ENCODE data around the gene ITFG2. TPM values are rescaled to one million over a fixed set of nuclear protein-coding genes. Genes with fewer than 3 reads are reported as not detected.
"Not testable (repeated sequence)": the region's sequence is repeated elsewhere in the genome, so short reads cannot be mapped to it uniquely, and the experiment has no call there.

The ITFG2 gene
- total RNA-seq, result 10 to 100 TPM; 28.8 to 34.9 TPM

GRCh38 chr12:2812290-2813213 is at the start of gene ITFG2:
TSS of gene ITFG2 (plus strand) at chr12:2812668. CDS start at chr12:2812761, 93 bp downstream.
- peak within 1 kb of the TSS; percentile 99 for H3K4me3 Mint-ChIP-seq
- peaks cover 25% of the 10 kb centered on the region for H3K4me1 Mint-ChIP-seq
- CTCF ChIA-PET, result interaction anchor here (1.0 to 3.4 kb wide), 8 partner anchors 8 to 130 kb away, joined by 3 to 10 read pairs (median 4); partner anchors contain the start of gene FKBP4
- H3K27me3 Mint-ChIP-seq, result no peaks in the 10 kb centered on the region
- ATAC-seq, result peak; percentile 96
- no peaks in the 10 kb centered on the region for H3K9me3 Mint-ChIP-seq (ENCODE audit: low read depth)
- H3K36me3 Mint-ChIP-seq, result peaks cover 3% of the 10 kb centered on the region
- H3K27ac Mint-ChIP-seq, result peak within 1 kb of the TSS; percentile 98
- peak; percentile 99 for DNase-seq

- Mint-ChIP-seq H3K27ac (no peak overlapping the region), H3K9me3 (ENCODE audit: low read depth) (no peaks in the 10 kb centered on the region), H3K4me3 (no peak overlapping the region), H3K4me1 (no peaks in the 10 kb centered on the region), H3K36me3 (no peaks in the 10 kb centered on the region), H3K27me3 (peaks cover 2% of the 10 kb centered on the region)
- no peak for ATAC-seq
- CTCF ChIA-PET, result interaction anchor here (1.0 kb wide), 1 partner anchor 53 kb away, joined by 3 read pairs; no protein-coding TSS in a partner anchor
- no peak for DNase-seq
These were observed 48.1 kb upstream of the ITFG2 start for GRCh38 chr12:2764398-2764797.

- DNase-seq (no peak), ATAC-seq (no peak)
- Mint-ChIP-seq H3K9me3 (ENCODE audit: low read depth) (no peaks in the 10 kb centered on the region), H3K36me3 (no peaks in the 10 kb centered on the region), H3K27me3 (peaks cover 2% of the 10 kb centered on the region), H3K27ac (no peak overlapping the region), H3K4me1 (no peaks in the 10 kb centered on the region), H3K4me3 (no peak overlapping the region)
- CTCF ChIA-PET, result interaction anchor here (1.1 kb wide), 1 partner anchor 82 kb away, joined by 3 read pairs; no protein-coding TSS in a partner anchor
These were observed 47.4 kb upstream of the ITFG2 start for GRCh38 chr12:2765052-2765451.

GRCh38 chr12:2765608-2766007 is 46.9 kb upstream of the ITFG2 start:
- DNase-seq (no peak), ATAC-seq (no peak)
- peaks cover 2% of the 10 kb centered on the region for H3K27me3 Mint-ChIP-seq
- no peaks in the 10 kb centered on the region for H3K36me3 Mint-ChIP-seq
- CTCF ChIA-PET, result interaction anchor here (1.1 kb wide), 1 partner anchor 83 kb away, joined by 3 read pairs; no protein-coding TSS in a partner anchor
- no peaks in the 10 kb centered on the region for H3K9me3 Mint-ChIP-seq (ENCODE audit: low read depth)
- no peaks in the 10 kb centered on the region for H3K4me1 Mint-ChIP-seq
- no peak overlapping the region for H3K27ac Mint-ChIP-seq
- H3K4me3 Mint-ChIP-seq, result no peak overlapping the region

GRCh38 chr12:2768224-2768961 is 44.1 kb upstream of the ITFG2 start:
- no peak overlapping the region for H3K27ac Mint-ChIP-seq
- no peak overlapping the region for H3K4me3 Mint-ChIP-seq
- H3K27me3 Mint-ChIP-seq, result peaks cover 2% of the 10 kb centered on the region
- H3K4me1 Mint-ChIP-seq, result no peaks in the 10 kb centered on the region
- H3K9me3 Mint-ChIP-seq (ENCODE audit: low read depth), result no peaks in the 10 kb centered on the region
- DNase-seq, result no peak
- ATAC-seq, result no peak
- no peaks in the 10 kb centered on the region for H3K36me3 Mint-ChIP-seq
- CTCF ChIA-PET, result no interaction called here

- Mint-ChIP-seq H3K27ac (no peak overlapping the region), H3K27me3 (no peaks in the 10 kb centered on the region), H3K36me3 (no peaks in the 10 kb centered on the region), H3K4me1 (no peaks in the 10 kb centered on the region), H3K9me3 (ENCODE audit: low read depth) (no peaks in the 10 kb centered on the region), H3K4me3 (no peak overlapping the region)
- no peak for DNase-seq
- CTCF ChIA-PET, result no interaction called here
- ATAC-seq, result no peak
These were observed 42.5 kb upstream of the ITFG2 start for GRCh38 chr12:2769866-2770533.

- H3K4me1 Mint-ChIP-seq; H3K27ac Mint-ChIP-seq; H3K9me3 Mint-ChIP-seq (ENCODE audit: low read depth); H3K27me3 Mint-ChIP-seq; ATAC-seq; CTCF ChIA-PET; H3K36me3 Mint-ChIP-seq; DNase-seq; H3K4me3 Mint-ChIP-seq: not testable (repeated sequence)
These were observed 41.9 kb upstream of the ITFG2 start for GRCh38 chr12:2770544-2770943.

GRCh38 chr12:2772370-2772769 is 40.1 kb upstream of the ITFG2 start:
- ATAC-seq, result no peak
- no peaks in the 10 kb centered on the region for H3K4me1 Mint-ChIP-seq
- H3K27ac Mint-ChIP-seq, result no peak overlapping the region
- DNase-seq, result no peak
- no peak overlapping the region for H3K4me3 Mint-ChIP-seq
- H3K36me3 Mint-ChIP-seq, result no peaks in the 10 kb centered on the region
- CTCF ChIA-PET, result no interaction called here
- H3K27me3 Mint-ChIP-seq, result no peaks in the 10 kb centered on the region
- H3K9me3 Mint-ChIP-seq (ENCODE audit: low read depth), result no peaks in the 10 kb centered on the region

- no peaks in the 10 kb centered on the region for H3K4me1 Mint-ChIP-seq
- CTCF ChIA-PET, result no interaction called here
- no peaks in the 10 kb centered on the region for H3K9me3 Mint-ChIP-seq (ENCODE audit: low read depth)
- H3K36me3 Mint-ChIP-seq, result no peaks in the 10 kb centered on the region
- ATAC-seq, result no peak
- H3K4me3 Mint-ChIP-seq, result no peak overlapping the region
- no peak for DNase-seq
- no peak overlapping the region for H3K27ac Mint-ChIP-seq
- H3K27me3 Mint-ChIP-seq, result no peaks in the 10 kb centered on the region
These were observed 39.1 kb upstream of the ITFG2 start for GRCh38 chr12:2773199-2773875.

GRCh38 chr12:2775431-2775830 is 37.0 kb upstream of the ITFG2 start:
- Mint-ChIP-seq H3K4me3 (no peak overlapping the region), H3K36me3 (no peaks in the 10 kb centered on the region), H3K27ac (no peak overlapping the region), H3K27me3 (peaks cover 7% of the 10 kb centered on the region), H3K9me3 (ENCODE audit: low read depth) (no peaks in the 10 kb centered on the region), H3K4me1 (no peaks in the 10 kb centered on the region)
- CTCF ChIA-PET, result no interaction called here
- ATAC-seq (no peak), DNase-seq (no peak)

- H3K9me3 Mint-ChIP-seq (ENCODE audit: low read depth), result no peaks in the 10 kb centered on the region
- H3K27ac Mint-ChIP-seq, result no peak overlapping the region
- DNase-seq (no peak), ATAC-seq (no peak)
- CTCF ChIA-PET, result no interaction called here
- no peak overlapping the region for H3K4me3 Mint-ChIP-seq
- H3K36me3 Mint-ChIP-seq, result no peaks in the 10 kb centered on the region
- H3K27me3 Mint-ChIP-seq, result peaks cover 7% of the 10 kb centered on the region
- no peaks in the 10 kb centered on the region for H3K4me1 Mint-ChIP-seq
These were observed 36.2 kb upstream of the ITFG2 start for GRCh38 chr12:2776129-2776806.

- no peak overlapping the region for H3K27ac Mint-ChIP-seq
- H3K4me3 Mint-ChIP-seq, result no peak overlapping the region
- H3K9me3 Mint-ChIP-seq (ENCODE audit: low read depth), result no peaks in the 10 kb centered on the region
- no peaks in the 10 kb centered on the region for H3K36me3 Mint-ChIP-seq
- ATAC-seq, result no peak
- DNase-seq, result no peak
- CTCF ChIA-PET, result no interaction called here
- peaks cover 22% of the 10 kb centered on the region for H3K27me3 Mint-ChIP-seq
- peaks cover 6% of the 10 kb centered on the region for H3K4me1 Mint-ChIP-seq
These were observed 33.2 kb upstream of the ITFG2 start for GRCh38 chr12:2779281-2779680.
